CD4-positive, alpha-beta T cell treated with Interleukin-17A for 4 hours (primary cell): Measurements from ENCODE around the gene SS18L1.

Experiments
- DNase-seq: peaks from one replicate; pipeline ENCODE4 v3.0.0-alpha.2; 2020; ENCODE audit warnings: mixed read lengths

The SS18L1 gene

GRCh38 chr20:62158088-62158400 lies 14.5 kb downstream of the SS18L1 start:
- no peak for DNase-seq

- DNase-seq, result no peak
These were observed 15.0 kb downstream of the SS18L1 start for GRCh38 chr20:62158541-62158940.

DNA sequence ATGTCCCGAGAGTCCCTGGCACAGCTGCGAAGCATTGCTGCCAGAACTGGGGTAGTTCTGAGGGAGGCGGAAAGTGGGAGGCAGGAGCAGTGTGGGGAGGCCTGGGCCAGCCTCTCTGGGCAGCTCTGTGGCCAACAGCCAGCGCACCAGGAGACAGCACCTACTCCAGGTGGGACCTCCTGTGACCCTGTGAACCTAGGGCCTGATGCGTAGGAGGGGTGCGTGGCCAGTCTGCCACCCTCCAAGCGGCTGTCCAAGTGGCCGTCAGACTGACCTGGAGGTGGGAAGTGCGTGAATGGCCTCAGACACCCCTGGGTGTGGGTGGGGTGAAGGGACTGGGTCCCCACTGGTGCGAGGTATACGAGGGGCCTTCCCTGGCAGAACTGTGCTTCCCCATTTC lies 15.5 kb downstream of the SS18L1 start:
- no peak for DNase-seq

DNA sequence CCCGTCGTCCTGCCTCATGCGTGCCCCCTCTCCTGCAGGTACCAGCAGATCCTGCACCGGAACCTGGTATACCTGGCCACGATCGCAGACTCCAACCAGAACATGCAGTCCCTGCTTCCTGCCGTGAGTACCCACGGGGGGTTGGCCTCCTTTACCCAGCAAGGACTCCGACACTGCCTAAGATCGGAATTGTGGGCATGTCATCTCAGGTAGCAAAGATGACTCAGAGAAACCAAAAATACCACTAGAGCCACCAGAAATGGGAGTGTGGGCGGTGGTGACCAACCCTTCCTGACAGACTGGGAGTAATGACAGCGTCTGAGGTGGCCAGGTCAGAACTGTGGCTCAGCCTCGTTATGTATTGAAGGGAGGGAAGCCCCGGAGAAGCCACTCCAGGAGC lies 16.3 kb downstream of the SS18L1 start:
- DNase-seq, result peak; percentile 33

DNA sequence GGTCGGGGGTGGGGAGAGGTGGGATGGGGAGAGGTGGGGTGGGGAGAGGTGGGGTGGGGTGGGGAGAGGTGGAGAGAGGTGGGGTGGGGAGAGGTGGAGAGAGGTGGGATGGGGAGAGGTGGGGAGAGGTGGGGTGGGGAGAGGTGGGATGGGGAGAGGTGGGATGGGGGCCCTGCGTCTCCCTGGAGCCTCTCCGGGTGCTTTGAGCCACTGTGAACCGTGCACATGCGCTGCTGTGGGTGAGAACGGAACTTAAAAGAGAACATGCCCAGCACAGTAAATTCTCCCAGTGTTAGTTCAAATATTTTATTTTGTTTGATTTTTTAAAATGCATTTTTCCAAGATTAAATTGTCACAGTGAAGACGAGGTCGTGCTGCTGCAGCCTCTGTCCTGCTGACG lies 16.7 kb downstream of the SS18L1 start:
- no peak for DNase-seq

GRCh38 chr20:62160876-62161275 lies 17.3 kb downstream of the SS18L1 start:
- no peak for DNase-seq

- DNase-seq, result no peak
These were observed 17.8 kb downstream of the SS18L1 start for GRCh38 chr20:62161347-62161746.

GRCh38 chr20:62162765-62163484 lies 19.4 kb downstream of the SS18L1 start:
- no peak for DNase-seq

- DNase-seq, result no peak
These were observed 19.9 kb downstream of the SS18L1 start for GRCh38 chr20:62163485-62163865.

DNA sequence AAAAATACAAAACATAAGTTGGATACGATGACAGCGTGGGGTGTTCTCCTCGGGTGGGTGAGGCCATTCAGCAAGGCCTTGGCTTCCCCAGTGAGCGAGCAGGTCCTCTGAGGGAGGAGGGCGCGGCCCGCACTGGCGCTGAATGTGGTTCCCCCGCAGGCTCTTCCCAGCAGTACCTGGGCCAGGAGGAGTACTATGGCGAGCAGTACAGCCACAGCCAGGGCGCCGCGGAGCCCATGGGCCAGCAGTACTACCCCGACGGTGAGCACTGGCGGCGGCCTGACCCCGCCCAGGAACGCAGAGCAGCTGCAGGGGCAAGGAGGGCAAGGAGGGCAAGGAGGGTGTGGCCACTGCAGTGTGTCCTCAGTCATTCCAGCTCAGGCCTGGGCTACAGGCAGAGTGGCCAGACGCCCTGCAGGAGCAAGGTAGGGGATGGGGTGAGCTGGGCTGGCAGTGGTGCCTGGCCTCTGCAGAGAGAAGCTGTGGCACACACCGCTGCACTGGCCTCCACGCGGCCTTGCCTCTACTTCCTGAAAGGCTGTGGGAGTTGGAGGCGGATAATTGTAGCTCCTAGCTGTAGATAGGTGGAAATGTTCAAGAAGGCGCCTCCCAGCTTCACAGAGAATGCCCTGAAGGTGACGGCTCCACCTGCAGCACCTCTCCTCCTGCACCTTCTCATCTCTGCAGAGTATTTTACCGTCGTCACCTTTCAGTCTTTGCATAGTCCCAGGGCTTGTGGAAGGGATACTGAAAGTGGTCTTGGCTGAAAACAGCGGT lies 20.6 kb downstream of the SS18L1 start:
- no peak for DNase-seq

DNA sequence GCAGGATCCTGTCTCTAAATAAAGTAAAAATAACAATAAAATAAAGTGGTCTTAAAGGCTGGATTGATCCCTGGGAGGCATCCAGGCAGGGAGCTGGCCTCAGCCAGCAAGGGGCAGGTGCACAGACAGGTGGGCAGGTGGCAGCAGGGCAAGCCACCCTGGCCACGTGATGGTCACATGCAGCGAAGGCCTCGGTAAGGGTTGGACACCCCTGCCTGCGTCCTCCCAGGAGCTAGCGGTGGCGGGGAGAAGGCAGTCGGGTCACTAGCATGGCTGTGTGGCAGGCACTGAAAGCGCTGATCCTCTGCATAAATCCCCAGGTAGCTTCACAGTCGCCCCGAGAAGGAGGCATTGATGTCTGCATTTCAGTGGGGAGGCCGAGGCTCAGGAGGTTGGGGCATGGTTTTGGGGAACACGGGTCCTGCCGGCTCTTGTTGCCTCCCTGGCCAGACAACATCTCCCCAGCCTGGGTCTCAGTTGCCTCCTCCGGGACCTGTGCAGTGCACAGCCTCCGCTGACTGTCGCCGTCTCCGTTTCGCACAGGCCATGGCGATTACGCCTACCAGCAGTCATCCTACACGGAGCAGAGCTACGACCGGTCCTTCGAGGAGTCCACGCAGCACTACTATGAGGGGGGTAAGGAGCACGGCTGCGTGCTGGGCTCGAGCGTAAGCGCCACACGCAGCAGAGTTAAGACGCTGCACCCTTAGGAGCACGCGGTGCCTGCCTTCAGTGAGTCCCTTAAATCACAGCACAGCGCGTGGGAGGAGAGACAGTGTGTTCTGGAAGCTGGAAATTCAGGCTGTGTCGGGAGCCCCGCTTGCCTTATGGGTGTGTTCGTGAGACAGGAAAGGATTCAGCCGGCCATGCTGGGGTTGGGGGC lies 21.6 kb downstream of the SS18L1 start:
- no peak for DNase-seq

DNA sequence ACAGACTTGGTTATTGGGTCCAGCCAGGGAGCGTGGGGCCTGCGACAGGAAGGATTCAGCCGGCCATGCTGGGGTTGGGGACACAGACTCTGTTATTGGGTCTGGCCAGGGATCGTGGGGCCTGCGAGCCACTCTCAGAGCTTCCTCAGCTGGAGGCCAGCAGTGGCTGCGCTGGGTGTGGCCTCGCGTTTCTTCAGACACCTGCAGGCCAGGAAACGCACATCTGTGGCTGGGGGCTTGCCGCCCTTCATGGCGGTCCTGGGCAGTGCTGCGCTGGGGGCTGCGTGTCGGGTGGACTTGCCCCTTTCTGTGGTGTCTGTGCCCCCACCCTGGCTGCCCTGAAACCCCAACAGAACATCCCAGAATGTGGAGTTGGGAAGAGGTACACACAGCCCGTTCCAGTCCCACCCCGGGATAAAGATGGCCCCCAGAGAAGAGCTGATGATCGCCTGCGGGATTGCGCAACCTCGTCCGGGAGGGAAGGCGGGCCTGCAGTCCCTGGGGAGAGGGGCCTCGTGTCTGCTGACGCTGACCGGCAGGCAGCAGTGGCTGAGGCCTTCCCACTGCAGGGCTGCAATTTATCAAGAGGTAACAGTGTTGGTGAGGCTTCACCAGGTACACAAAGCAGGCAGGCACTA lies 22.3 kb downstream of the SS18L1 start:
- DNase-seq, result no peak

GRCh38 chr20:62167474-62167873 lies 23.9 kb downstream of the SS18L1 start:
- DNase-seq, result no peak

DNA sequence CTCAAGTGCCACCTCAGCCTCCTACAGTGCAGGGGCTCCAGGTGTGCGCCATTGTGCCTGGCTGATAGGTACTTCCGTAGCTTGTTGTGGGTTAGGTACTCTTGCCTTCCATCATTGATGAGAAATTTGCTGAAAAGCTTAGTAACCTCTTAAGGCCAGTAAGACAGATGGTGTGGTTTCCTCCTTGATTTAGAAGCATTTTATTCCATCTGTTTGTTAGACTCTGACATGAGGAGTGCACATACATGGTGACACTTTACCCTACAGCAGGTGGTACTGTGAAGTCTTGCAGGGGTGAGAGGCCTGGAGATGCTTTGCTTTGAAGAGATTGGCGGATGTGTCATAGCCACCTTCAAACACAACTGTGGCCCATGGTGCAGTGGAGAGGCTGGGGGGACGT lies 24.5 kb downstream of the SS18L1 start:
- DNase-seq, result no peak

- DNase-seq, result no peak
These were observed 25.4 kb downstream of the SS18L1 start for GRCh38 chr20:62168890-62169435.

DNA sequence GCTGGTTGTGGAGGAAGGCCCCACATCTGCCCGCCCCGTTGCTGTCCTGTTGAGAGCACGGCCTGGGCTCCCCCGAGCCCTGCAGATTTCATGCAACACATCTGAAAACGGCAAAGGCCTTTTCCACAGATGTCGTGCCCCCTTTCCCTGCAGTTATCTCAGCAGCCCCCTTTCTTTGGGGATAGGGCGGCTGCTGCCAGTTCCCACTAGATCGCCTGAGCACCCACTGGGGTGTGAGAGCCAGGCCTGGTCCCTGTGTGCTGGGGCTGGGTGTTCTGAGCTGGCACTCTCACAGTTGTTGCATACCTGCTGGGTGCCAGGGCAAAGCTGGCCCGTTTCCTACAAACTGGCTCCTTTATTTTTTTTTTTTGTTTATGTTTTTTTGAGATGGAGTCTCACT lies 27.0 kb downstream of the SS18L1 start:
- no peak for DNase-seq

DNA sequence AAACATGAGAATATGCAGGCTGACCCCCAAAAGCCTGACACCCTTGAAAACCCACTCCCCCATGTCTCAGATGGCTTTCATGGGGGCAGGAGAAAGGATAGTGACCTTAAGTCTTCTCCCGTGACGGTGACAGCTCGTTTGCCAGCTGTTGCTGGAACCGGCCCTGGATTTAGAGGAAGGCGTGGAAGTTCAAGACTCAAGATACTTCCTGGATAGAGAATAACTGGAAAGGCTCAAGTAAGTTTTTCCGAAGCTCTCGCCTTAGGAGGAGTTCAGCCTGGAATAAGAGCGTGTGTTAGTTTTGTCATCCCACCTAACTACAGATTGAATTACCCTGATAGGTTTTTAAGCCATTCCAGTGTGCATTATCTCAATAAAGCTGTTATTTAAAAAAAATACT lies 27.7 kb downstream of the SS18L1 start:
- no peak for DNase-seq

DNA sequence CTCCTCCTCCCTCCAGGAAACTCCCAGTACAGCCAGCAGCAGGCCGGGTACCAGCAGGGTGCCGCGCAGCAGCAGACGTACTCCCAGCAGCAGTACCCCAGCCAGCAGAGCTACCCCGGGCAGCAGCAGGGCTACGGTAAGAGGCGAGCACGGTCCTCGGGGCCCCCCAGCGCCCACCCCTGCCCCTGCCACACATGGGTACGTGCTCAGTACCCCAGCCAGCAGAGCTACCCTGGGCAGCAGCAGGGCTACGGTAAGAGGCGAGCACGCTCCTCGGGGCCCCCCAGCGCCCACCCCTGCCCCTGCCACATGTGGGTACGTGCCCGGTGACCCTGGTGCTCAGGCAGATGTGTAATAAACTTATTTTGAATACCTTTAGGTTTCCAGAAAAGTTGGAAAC lies 29.1 kb downstream of the SS18L1 start:
- DNase-seq, result no peak

DNA sequence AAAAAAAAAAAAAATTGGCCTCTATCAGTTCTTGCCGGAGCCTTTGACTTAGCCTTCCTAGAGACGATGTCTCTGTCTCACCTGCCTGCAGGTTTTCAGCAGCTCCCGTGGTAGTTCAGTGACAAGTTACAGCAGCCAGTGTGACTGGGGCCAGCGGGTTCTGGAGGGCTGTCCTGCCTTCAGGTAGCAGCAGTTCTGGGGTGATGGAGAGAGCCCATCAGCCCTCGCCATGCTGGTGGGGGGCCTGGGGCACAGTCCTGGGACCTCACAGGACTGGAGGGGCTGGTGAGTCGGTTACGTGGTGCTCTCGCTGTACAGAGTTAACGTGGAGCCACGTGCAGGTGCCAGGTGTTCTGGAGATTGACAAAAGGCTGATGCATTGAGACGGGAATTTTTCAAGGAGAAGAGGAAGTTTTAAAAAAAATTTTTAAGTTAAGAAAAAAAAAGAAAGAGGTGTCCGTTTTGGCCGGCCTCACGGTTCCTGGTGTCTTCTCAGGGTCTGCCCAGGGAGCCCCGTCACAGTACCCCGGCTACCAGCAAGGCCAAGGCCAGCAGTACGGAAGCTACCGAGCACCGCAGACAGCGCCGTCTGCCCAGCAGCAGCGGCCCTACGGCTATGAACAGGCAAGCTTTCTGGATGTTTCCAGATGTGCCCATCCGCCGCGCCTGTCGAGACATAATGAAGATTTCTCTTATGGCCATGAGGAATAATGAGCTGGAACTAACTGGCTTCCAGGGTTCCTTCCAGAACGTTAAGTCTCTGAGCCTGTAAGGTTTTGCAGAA lies 30.6 kb downstream of the SS18L1 start:
- DNase-seq, result no peak

DNA sequence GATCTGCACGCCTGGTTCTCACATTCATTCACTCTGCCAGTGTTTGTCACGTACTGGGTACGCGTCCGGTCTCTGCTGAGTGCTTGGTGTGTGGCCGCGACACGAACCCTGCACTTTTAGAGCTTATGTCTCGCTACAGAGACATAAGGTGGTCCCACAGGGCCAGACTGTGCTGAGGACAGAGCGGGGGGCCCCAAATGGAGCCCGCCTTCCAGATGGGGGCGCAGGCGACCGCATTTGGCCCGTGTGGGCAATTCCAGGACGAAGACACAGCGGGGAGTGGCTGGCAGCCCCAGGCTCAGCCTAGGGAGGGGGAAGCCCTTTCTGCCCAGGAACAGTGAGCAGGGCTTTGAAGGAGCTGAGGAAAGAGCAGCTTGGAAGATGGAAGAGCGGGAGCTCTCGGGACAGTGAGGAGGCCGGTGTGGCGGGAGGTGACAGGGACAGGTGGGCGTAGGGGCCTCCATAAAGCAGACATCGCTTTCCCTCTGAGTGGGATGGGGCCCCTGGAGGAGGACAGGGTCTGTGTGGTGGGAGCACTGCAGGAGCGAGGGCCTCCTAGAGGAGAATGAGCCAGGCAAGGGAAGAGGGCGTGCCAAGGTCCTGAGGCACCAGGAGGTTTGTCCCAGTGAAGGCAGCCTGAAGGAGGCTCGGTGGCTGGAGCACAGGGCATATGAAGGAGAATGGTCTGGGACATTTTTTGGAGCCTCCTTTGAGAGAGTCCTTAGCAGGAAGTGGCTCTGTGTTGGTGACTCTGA lies 31.5 kb downstream of the SS18L1 start:
- no peak for DNase-seq

DNA sequence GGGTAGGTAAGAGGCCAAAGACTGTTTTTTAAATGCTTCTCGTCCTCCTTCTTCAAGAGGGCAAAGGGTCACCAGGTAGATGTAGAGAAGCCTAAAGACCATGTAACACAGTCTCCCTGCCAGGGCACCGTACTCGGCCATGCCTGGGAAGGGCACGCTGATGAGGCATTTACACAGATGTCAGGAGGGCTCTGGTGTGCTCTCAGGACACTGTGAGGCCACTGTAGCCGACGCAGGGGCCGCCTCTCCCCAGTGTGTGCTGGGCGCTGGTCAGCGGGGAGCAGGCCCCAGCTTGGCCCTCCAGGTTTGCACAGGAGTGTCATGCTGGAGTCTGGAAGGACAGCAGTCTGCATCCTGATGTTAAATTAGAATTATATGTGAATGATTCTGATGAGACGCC lies 32.1 kb downstream of the SS18L1 start:
- DNase-seq, result no peak
